Measurements from ENCODE around the gene NACC2. TPM values are rescaled to one million over a fixed set of nuclear protein-coding genes. Genes with fewer than 3 reads are reported as not detected.

NACC2 gene
- total and polyA plus RNA-seq, 10 of the 15 experiments (the other 5 are each of a cell fraction or from before 2014, with no cell fraction given) = 0.66 to 14.7 (median 3.5) TPM

DNA sequence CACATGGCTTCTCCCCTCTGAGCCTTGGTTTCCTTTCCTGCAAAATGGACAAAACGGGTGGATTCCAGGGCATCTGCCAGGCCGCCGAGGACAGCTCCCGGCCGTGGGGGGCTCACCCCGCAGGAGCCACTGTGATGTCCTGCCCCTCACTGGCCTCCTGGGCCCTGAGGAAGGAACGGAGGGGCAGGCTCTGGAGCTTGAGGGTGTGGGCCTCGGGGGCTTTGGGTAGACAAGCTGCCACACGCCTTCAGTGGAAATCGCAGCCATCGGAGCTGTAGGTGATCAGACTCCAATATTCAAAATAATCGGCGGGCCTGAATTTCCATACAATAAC lies 101.7 kb downstream of the NACC2 start:
- no peak overlapping the region for H3K4me2 ChIP-seq (ENCODE audit: control insufficient read depth, insufficient read depth)
- FAIRE-seq (no peak), ATAC-seq (no peak), DNase-seq (ENCODE audit: low read depth, low spot score) (no peak)
- in situ Hi-C loops (cut with MboI) = no loop called here
- intact Hi-C loops (cut with micrococcal nuclease; ENCODE audit: unreplicated experiment) = no loop called here
- H3K27ac ChIP-seq (ENCODE audit: control insufficient read depth, insufficient read depth) = no peak overlapping the region
- no peaks in the 10 kb centered on the region for H3K79me2 ChIP-seq (ENCODE audit: control insufficient read depth, insufficient read depth, low read length)
- H3K36me3 ChIP-seq (ENCODE audit: control insufficient read depth in 2 of 2, insufficient read depth in 2 of 2, low read length in 1 of 2) = no peaks in the 10 kb centered on the region
- no peak overlapping the region for H2AFZ ChIP-seq (ENCODE audit: control insufficient read depth, low read depth, low read length)
- CTCF ChIA-PET = no interaction called here
- 59% methylated on average over 12 of the region's 13 CpGs for WGBS (ENCODE audit: insufficient coverage, insufficient replicate concordance, low lambda C conversion rate, missing lambda C conversion rate)
- H4K20me1 ChIP-seq (ENCODE audit: control insufficient read depth, insufficient read depth) = no peaks in the 10 kb centered on the region
- BruUV-seq (replicated peaks) = no TSS peak
- POLR2A ChIA-PET = no interaction called here
- no peaks in the 10 kb centered on the region for H3K9me3 ChIP-seq (replicated peaks; ENCODE audit: control insufficient read depth, insufficient read depth, low read length)
- SMC1A ChIA-PET (ENCODE audit: uncharacterized antibody, unreplicated experiment) = interaction anchor here (1.1 kb wide), 1 partner anchor 97 kb away, joined by 4 read pairs; no protein-coding TSS in a partner anchor
- TF ChIP-seq NBN (IDR thresholded peaks at IDR 0.05) = no peak
- TF ChIP-seq RELB (IDR thresholded peaks at IDR 0.05; ENCODE audit: low read depth) = no peak
- TF ChIP-seq MTA2 (IDR thresholded peaks at IDR 0.05; ENCODE audit: low read depth) = no peak
- no peak for TF ChIP-seq CHD2 (IDR thresholded peaks at IDR 0.05; ENCODE audit: borderline replicate concordance, low read depth, low read length)
- TF ChIP-seq SIN3A (IDR thresholded peaks at IDR 0.05; ENCODE audit: low read depth, low read length) = no peak
- TF ChIP-seq YBX1 (IDR thresholded peaks at IDR 0.05) = no peak
- no peak for TF ChIP-seq PML (IDR thresholded peaks at IDR 0.05; ENCODE audit: low read length)
- TF ChIP-seq NFXL1 (IDR thresholded peaks at IDR 0.05; ENCODE audit: borderline replicate concordance) = no peak
- TF ChIP-seq, protein P1, sequence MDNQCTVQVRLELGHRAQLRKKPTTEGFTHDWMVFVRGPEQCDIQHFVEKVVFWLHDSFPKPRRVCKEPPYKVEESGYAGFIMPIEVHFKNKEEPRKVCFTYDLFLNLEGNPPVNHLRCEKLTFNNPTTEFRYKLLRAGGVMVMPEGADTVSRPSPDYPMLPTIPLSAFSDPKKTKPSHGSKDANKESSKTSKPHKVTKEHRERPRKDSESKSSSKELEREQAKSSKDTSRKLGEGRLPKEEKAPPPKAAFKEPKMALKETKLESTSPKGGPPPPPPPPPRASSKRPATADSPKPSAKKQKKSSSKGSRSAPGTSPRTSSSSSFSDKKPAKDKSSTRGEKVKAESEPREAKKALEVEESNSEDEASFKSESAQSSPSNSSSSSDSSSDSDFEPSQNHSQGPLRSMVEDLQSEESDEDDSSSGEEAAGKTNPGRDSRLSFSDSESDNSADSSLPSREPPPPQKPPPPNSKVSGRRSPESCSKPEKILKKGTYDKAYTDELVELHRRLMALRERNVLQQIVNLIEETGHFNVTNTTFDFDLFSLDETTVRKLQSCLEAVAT (IDR thresholded peaks at IDR 0.05) = no peak
- TF ChIP-seq CBFB (IDR thresholded peaks at IDR 0.05; ENCODE audit: low read depth) = no peak
- no peak for TF ChIP-seq MAX (IDR thresholded peaks at IDR 0.05; ENCODE audit: low read depth, low read length)
- TF ChIP-seq TAF1 (IDR thresholded peaks at IDR 0.05; ENCODE audit: borderline replicate concordance, low read depth, low read length) = no peak
- TF ChIP-seq, protein P2, sequence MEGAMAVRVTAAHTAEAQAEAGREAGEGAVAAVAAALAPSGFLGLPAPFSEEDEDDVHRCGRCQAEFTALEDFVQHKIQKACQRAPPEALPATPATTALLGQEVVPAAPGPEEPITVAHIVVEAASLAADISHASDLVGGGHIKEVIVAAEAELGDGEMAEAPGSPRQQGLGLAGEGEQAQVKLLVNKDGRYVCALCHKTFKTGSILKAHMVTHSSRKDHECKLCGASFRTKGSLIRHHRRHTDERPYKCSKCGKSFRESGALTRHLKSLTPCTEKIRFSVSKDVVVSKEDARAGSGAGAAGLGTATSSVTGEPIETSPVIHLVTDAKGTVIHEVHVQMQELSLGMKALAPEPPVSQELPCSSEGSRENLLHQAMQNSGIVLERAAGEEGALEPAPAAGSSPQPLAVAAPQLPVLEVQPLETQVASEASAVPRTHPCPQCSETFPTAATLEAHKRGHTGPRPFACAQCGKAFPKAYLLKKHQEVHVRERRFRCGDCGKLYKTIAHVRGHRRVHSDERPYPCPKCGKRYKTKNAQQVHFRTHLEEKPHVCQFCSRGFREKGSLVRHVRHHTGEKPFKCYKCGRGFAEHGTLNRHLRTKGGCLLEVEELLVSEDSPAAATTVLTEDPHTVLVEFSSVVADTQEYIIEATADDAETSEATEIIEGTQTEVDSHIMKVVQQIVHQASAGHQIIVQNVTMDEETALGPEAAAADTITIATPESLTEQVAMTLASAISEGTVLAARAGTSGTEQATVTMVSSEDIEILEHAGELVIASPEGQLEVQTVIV (IDR thresholded peaks at IDR 0.05; ENCODE audit: borderline replicate concordance, partially characterized antibody) = no peak
- TF ChIP-seq NRF1 (conservative IDR thresholded peaks at IDR 0.05; ENCODE audit: low read depth, low read length) = no peak
- TF ChIP-seq CHD4 (IDR thresholded peaks at IDR 0.05) = no peak
- no peak for TF ChIP-seq ZNF24 (IDR thresholded peaks at IDR 0.05)
- TF ChIP-seq TCF3 (IDR thresholded peaks at IDR 0.05; ENCODE audit: borderline replicate concordance, insufficient read depth, low read depth, low read length) = no peak
- no peak for TF ChIP-seq MYC (IDR thresholded peaks at IDR 0.05; ENCODE audit: insufficient read depth, insufficient read length, insufficient replicate concordance, low read length, severe bottlenecking)
- TF ChIP-seq TBL1XR1 (IDR thresholded peaks at IDR 0.05; ENCODE audit: low read depth, low read length) = no peak
- H3K4me3 ChIP-seq = no peak overlapping the region
- no peak overlapping the region for H3K9ac ChIP-seq (ENCODE audit: control insufficient read depth, insufficient read depth, low read length)
- H3K27me3 ChIP-seq (replicated peaks in 1 of 2; ENCODE audit: control insufficient read depth in 2 of 2, insufficient read depth in 2 of 2, low read length in 1 of 2) = no peaks in the 10 kb centered on the region; a peak in 1 of 4 replicates
- RAD21 ChIA-PET (ENCODE audit: unreplicated experiment) = no interaction called here
- H3K4me1 ChIP-seq (ENCODE audit: control insufficient read depth, insufficient read depth, low read length) = peaks cover 6% of the 10 kb centered on the region

Data from GM12878 (cell line).